HG03460 (cell line): ENCODE results near the gene SPINK5.
"Not testable (repeated sequence)": the region's sequence is repeated elsewhere in the genome, so short reads cannot be mapped to it uniquely, and the experiment has no call there.

Source experiments
- ATAC-seq: cut with Tn5 transposase; IDR thresholded peaks from one replicate; pipeline ENCODE4 v1.9.1; 2021; ENCODE audit not compliant: unreplicated experiment

Gene SPINK5, protein sequence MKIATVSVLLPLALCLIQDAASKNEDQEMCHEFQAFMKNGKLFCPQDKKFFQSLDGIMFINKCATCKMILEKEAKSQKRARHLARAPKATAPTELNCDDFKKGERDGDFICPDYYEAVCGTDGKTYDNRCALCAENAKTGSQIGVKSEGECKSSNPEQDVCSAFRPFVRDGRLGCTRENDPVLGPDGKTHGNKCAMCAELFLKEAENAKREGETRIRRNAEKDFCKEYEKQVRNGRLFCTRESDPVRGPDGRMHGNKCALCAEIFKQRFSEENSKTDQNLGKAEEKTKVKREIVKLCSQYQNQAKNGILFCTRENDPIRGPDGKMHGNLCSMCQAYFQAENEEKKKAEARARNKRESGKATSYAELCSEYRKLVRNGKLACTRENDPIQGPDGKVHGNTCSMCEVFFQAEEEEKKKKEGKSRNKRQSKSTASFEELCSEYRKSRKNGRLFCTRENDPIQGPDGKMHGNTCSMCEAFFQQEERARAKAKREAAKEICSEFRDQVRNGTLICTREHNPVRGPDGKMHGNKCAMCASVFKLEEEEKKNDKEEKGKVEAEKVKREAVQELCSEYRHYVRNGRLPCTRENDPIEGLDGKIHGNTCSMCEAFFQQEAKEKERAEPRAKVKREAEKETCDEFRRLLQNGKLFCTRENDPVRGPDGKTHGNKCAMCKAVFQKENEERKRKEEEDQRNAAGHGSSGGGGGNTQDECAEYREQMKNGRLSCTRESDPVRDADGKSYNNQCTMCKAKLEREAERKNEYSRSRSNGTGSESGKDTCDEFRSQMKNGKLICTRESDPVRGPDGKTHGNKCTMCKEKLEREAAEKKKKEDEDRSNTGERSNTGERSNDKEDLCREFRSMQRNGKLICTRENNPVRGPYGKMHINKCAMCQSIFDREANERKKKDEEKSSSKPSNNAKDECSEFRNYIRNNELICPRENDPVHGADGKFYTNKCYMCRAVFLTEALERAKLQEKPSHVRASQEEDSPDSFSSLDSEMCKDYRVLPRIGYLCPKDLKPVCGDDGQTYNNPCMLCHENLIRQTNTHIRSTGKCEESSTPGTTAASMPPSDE

DNA sequence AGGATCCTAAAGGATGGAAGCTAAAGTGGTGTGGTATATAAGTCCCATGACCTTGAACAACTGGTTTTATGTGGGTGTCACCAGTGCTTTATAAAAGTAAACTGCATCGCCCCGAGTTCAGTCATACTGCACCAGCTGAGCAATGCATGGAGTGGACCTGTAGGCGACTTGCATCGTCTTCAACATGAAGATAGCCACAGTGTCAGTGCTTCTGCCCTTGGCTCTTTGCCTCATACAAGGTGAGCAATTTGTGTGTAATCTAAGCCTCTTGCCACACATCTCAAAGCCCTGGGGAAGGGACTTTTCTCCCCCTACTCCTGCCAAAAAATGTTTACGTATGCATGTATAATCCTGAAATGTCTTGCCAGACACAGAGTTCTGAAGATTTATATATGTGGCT, at the start of gene SPINK5:
Gene SPINK5, plus strand, starts transcription at position 120 of the 400 bp plus-strand sequence. Its CDS starts 65 bp downstream, at position 185.
- ATAC-seq, result no peak

DNA sequence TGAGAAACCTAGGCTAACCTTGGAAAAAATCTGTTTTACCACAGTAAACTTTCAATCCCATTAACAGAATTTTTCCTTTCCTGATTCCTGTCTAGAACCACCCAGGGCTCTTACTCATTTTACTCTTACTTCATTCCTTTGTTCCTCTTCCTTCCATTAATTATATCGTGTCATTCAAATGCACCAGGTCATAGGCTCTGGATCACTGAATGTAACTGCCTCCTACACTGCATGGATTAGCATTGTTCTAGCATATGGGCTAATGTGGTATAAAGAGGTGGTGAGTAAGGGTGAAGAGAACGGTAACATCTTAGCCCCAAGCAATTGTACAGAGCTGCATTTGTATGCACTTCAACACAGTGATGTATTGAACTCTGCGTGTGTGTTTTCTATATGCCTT, 49.5 kb upstream of the SPINK5 start:
- ATAC-seq, result no peak

DNA sequence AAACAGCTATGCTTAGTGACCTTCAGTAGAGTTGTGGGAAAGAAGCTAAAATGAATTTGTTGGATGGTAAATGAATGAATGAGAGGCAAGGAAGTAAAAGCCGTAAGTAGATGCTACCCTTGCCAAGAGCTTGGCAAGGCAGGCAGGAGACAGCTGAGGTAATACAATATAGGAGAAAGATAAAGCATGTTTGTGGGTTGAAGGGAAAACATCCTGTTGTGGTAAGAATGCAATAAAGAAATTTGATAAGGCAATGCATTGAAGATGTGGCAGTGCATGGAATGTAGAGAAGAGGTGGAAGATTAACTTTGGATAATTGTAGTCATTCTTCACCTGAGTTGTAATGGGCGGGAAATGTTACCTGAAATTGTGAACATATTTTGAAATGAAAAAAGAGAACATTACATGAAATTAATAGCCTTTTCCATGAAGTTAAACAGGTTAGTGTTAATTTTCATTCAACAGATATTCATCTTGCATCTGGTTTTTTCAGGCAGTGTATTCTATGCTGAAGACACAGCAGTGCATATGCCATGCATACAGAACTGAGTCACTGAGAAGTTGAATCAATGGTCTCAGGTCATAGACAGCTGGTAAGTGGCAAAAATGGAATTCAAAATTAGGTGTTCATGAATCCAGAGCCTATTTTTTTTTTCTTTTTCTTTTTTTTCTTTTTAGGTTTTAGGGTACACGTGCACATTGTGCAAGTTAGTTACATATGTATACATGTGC, 43.4 kb upstream of the SPINK5 start:
- no peak for ATAC-seq

DNA sequence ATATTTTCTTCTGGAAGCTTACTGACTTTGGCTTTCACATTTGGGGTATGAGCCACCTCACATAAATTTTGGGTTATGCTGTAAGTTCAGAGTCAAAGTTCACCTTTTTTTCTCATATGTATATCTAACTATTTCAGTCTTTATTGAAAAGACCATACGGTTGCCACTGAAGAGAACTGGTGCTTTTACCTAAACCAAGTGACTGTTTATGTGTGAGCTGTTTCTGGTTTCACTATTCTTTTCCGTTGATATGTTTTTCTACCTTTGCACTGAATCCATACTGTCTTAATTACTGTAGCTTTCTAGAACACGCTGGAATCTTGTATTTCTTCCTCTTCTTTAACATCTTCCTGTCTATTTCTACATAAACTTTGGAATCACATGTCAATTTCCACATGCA, 36.3 kb upstream of the SPINK5 start:
- ATAC-seq, result no peak

DNA sequence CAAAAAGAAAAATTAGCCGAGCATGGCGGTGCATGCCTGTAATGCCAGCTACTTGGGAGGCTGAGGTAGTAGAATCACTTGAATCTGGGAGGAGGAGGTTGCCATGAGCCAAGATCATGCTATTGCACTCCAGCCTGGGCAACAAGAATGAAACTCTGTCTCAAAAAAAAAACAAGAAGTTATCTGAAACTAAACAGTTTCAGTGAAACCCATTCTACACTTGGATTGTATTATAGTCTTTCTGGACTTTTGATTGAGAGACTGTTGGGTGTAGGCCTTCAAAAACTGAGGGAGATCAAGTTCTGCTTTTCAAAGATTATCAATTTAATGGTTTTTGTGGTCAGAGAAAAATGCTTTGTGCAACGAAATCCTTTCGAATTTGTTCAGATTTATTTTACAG, 34.6 kb upstream of the SPINK5 start:
- no peak for ATAC-seq

DNA sequence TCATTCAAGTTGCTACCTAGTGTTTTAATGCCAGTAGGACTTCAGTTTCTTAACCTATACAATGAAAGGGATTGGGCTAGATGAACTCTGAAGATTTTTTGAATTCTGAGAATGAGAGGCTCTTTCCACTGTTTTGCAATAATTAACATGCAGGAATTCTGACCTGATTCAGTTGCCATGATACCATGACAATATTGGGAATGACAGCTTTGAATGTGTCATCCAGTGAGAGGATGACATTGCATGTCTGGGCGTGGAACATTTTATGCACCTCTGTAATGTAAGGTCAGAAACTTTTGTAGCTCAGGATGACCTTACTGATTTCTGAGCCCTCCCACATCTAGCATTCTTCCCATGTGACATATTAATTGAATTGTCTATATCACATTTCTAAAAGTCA, 30.6 kb upstream of the SPINK5 start:
- ATAC-seq, result no peak

DNA sequence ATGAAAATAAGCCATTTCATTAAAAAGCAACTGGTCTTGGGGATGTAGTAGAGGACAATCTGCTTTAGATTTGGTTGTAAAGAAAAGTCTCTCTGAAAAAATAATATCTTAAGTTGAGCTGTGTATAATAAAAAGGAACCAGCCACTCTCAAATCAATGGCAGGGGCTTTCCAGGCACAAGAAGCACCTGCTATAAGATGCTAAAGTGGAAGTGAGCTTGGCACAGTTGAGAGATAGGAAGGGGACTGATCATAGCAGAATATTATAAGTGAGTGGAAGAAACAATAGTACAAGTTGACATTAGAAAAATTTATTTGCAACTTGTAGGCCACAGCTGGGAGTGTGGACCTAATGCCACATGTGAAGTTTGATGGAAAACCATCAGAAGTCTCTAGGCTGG, 28.1 kb upstream of the SPINK5 start:
- ATAC-seq, result no peak

DNA sequence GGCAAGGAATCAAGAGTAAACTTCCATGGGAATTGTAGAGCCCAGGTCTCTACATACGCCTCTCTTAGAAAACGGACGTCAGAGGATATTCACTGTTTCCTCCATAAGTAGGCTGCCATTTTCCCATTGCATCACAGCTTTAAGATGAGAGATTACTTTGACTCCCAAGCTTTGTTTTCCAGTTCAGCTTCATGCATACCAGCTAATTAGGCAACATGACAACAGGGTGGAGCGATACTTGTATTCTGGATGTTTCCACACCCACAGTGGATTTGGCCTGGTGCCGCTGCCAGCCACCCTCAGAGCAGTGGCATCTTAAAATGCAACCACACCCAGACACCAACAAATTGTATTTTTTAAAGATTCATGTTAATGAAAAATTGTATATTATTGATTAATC, 20.9 kb upstream of the SPINK5 start:
- ATAC-seq, result no peak

DNA sequence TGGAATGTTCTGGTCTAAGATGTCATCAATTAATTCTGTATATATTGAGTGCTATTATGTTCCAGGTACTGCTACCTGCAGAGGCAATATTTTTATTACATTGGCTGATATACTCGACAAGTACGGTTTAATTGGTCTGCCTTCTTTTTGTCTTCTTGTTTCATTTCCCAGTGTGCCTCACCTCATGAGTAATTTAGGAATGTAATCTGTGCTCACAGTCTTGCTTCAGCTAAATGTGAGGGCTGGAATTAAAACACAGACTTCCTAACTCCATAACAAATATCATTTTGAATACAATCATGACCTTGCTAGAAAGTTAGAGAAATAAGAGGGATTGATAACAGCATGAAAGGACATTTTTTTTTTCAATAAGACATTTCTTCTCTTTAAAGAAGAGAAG, 20.1 kb upstream of the SPINK5 start:
- ATAC-seq, result no peak

DNA sequence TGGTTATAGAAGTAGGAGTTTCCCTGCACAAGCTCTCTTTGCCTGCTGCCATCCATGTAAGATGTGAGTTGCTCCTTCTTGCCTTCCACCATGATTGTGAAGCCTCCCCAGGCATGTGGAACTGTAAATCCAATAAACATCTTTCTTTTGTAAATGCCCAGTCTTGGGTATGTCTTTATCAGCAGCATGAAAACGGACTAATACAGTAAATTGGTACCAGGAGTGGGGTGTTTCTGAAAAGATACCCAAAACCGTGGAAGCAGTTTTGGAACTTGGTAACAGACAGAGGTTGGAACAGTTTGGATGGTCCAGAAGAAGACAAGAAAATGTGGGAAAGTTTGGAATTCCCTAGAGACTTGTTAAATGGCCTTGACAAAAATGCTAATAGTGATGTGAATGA, 8.6 kb upstream of the SPINK5 start:
- not testable (repeated sequence) for ATAC-seq

DNA sequence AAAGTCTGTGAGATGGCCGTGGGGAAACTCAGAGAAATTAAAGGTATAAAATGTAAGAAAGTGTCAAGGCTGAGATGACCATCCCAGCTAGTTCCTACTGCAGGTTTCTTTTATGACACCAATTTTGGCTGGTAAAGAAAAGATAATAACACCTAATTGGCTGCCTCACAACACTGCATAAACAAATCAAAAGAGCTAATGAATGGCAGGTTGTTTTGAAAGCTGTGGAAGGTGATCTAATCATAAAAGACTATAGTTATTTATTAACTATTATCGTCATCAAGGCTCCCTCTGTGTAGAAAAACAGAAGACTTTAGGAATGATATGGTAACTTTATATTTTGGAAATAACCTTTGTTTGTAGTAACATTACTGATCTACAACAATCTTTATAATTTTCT, 3.5 kb upstream of the SPINK5 start:
- no peak for ATAC-seq

DNA sequence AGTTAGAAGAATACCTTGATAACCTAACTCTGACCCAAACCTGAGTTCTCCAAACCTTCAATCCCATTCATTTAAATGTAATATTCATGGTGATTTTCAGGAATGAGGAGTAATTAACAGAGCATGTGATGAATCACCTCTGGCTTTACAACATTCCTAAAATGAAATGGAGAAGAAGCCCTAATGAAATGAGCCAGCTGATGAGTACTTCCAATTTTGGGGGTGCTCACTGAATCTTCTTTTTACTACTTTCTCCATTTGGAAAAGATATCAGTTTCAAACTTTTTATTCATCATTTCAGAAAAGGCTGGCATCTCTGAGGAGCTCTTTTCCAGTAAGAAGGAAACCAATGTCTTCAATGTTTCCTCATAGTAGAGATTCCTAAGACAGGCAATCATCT, 2.9 kb upstream of the SPINK5 start:
- no peak for ATAC-seq

DNA sequence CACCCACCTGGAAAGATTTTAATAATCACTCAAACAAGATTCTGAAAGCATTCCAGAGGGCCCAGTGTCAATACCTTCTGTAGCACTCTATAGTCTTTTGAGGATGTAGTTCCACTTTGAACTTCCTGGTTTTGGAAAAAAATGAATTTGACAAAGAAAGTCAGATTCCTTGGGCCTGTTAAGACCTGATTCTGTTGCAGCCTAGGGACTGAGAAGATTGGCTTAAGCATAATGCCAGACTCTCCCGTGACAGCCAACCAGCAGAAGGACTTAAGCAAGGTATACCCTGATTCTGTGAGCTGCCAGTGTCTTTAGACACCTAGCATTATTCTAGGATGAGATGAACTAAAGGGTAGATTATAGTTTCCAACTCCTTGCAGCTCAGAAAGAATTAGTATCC, 6.8 kb downstream of the SPINK5 start:
- no peak for ATAC-seq

DNA sequence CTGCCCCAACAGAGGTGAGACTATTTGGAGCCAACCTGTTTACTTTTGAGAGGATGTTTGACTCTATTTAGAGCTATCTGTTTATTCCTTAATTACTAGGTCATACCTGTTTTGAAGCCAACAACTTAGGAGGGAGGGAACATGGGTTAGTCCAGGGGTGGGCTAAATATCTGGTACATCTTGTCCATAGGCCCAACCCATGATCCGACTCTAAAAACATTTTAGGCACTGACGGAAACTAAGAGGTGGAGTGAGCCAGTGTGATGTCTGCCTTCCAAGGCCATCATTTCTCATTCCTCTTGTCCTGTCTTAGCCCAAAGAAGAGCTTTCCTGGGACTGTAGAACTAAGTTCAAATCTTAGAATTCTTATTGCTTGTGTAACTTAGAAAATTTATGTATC, 8.4 kb downstream of the SPINK5 start:
- ATAC-seq, result no peak

DNA sequence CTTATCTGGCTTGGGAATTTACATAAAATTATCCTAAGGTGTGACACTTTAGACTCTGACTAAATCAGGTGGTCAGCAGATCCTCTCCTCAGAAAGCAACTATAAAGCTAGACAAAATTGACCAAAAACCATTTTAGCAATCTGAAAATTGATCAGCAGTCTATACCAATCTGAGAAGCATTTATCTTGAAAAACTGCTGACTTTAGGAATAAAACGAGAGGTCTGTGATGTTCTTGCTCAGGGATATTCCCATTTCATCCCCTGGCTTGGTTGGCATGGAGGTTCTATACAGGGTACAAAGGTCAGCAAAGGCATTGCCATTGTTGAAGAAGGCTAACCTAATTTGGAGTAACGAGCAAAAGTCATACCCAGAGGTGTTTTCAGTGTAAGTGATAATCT, 11.7 kb downstream of the SPINK5 start:
- no peak for ATAC-seq

DNA sequence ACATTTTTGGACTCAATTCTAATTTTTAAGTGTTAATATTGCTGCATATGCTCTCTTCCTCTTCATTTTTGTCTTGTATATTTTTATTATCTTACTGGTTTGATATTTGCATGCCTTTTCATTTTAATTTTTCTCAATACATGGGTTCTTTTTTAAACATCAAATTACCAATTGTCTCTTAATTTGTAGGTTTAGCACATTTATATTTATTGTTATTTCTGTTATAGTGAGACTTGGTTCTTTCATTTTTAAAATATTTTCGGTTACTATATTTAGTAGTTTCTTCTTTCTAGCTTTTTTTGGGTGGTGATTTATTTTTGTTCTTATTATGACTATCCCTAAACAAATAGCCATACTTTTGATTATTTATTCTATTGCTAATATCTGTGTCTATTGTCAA, 19.4 kb downstream of the SPINK5 start:
- ATAC-seq, result no peak

DNA sequence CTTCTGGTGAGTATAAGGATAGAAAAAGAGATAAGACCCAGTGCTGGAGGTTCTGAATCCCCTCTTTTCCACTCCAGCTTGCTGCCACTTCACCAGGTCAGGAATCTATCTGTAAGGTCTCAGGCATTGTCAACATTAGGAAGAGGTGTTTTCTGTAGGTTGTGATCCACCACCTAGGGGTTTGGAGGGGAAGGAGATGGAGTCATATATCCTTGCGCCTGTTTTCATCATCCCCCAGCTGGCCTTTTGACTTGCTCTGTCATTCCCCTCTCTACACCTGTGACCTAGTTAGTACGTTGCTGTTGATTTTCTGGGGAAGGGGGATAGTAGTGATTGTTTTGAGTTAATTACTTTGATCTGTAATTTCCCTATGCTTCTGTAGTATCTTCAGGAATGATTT, 20.5 kb downstream of the SPINK5 start:
- no peak for ATAC-seq

DNA sequence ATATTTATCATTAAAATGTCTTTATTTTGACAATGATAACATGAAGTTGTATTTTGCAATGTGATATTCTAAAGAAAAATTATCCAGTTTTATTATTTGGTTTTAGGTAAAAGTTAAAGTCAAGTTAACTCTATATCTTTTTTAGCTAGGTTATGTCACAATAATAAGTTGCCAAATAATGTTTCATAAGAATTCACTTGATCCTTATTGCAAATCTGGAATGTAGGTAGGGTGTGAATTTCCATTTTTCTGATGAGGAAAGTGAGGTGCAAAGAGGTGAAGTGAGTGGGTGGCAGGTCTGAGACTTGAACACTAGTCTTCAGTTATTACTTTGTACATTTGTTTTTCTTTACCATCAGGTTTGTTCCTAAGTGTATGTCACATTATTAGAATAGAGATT, 21.5 kb downstream of the SPINK5 start:
- no peak for ATAC-seq

DNA sequence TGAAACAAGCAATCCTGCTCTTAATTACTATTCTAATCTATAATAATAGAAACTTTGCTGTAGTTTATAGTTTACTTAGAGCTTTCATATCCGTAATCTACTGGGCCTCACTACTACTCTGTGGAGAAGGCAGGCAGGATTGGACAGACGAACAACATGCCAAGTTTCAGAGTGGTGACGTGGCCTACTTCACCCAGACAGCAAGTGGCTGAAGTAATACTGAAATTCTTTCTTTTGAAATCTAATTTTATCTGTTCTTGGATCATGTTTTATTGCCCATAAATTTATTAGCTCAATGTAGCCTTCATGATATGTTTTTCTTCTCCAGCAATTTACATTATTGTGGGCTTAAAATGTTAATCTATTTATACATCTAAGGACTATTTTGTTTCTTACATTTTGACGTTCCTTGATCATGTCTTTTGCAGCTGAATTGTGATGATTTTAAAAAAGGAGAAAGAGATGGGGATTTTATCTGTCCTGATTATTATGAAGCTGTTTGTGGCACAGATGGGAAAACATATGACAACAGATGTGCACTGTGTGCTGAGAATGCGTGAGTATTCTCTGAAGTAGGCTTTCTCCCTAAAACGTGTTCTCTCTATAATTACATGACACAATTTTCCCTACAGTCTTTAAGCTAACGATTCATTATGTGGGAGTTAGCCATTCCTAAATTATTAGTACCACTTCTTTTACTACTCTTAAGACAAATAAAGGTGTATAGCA, 22.4 kb downstream of the SPINK5 start:
- no peak for ATAC-seq

DNA sequence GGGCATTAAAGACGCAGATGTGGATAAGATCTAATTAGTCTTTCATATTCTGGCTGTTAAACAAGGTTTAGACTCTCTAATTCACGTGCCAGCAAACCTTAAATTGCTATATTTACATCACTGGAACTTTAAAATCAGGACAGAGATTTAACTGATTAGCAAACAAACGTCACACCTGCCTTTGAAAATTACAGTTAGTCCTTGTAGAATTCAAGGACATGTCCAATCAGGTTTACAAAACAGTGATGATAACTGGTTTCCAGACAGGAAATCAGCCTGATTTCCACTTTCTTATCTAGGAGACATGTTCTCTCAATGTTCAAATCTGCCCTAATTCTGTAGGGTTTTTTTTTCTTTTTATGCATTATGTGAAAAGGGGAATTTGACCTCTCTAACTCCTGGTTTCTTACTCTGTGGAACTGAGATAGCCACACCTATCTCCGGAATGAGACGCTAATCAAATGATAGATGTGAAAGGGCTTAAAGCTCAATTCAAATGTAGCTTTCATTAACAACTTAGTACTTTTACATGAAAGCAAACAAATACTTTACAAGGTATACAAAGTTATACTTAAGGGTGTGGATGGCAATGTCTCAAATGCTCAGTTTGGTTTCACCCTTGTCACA, 26.5 kb downstream of the SPINK5 start:
- no peak for ATAC-seq
